GM23248 (cell line): Measurements from ENCODE around the gene STIM2.

ENCODE experiments used
- EZH2 ChIP-seq: fragments of 200-600 bp; sonication (generic); IDR thresholded peaks from 2 replicates; pipeline ENCODE4 v1.6.1; 2018; ENCODE audit warnings: antibody characterized with exemption, mild to moderate bottlenecking; ENCODE audit not compliant: insufficient read depth, poor library complexity, severe bottlenecking
- EZH2phosphoT487 ChIP-seq: fragments of 200-600 bp; sonication (generic); IDR thresholded peaks from 2 replicates; pipeline ENCODE4 v1.6.1; 2018; ENCODE audit warnings: antibody characterized with exemption, moderate library complexity, mild to moderate bottlenecking, low read depth; ENCODE audit not compliant: insufficient read depth

- TF ChIP-seq EZH2phosphoT487 (no peak), EZH2 (no peak)
Measured at GRCh38 chr4:26879805-26880204, 19.2 kb downstream of the STIM2 start.
